22Rv1 (cell line): Measurements from ENCODE around the gene PBX1.

Experiments used
- ZFX ChIP-seq: fragments of 450-650 bp; IDR thresholded peaks from 2 replicates; pipeline ENCODE4 v1.6.1; 2017; ENCODE audit warnings: antibody characterized with exemption, borderline replicate concordance
- TF ChIP-seq, protein P1 (sequence below): fragments of 450-650 bp; IDR thresholded peaks from 2 replicates; pipeline ENCODE4 v1.5.1; 2017; ENCODE audit warnings: mild to moderate bottlenecking

DNA sequence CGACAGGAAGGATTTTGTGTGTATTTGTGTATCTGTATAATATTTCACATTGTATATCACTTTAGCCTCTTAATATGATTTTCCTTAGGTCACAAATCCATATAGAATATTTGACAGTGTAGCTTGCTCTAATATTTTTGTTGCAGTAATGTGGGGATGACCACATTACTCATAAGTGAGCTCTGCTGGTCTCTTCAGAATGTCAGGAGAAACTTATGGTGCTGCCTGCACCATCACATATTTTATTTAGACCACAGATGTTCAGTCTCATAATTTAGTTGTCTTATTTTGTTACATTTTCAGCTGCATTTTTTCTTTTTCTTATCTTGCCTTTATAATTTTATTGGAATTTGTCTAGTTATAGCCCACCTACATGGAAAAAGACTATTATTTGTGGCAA, 205.3 kb downstream of the PBX1 start:
- TF ChIP-seq, protein P1, sequence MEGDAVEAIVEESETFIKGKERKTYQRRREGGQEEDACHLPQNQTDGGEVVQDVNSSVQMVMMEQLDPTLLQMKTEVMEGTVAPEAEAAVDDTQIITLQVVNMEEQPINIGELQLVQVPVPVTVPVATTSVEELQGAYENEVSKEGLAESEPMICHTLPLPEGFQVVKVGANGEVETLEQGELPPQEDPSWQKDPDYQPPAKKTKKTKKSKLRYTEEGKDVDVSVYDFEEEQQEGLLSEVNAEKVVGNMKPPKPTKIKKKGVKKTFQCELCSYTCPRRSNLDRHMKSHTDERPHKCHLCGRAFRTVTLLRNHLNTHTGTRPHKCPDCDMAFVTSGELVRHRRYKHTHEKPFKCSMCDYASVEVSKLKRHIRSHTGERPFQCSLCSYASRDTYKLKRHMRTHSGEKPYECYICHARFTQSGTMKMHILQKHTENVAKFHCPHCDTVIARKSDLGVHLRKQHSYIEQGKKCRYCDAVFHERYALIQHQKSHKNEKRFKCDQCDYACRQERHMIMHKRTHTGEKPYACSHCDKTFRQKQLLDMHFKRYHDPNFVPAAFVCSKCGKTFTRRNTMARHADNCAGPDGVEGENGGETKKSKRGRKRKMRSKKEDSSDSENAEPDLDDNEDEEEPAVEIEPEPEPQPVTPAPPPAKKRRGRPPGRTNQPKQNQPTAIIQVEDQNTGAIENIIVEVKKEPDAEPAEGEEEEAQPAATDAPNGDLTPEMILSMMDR = no peak
- TF ChIP-seq ZFX = no peak
